Liver (tissue), 9 donors: ENCODE results near the gene DPEP2. TPM values are rescaled to one million over a fixed set of nuclear protein-coding genes. Genes with fewer than 3 reads are reported as not detected.

ENCODE experiments used
- DNase-seq: peaks from one replicate; pipeline ENCODE4 v3.0.0-alpha.2; 2017; ENCODE audit warnings: low spot score
- H3K27ac ChIP-seq, 2 donors: one replicate each; pipeline ENCODE4 v1.7.0; 2013; ENCODE audit warnings: inconsistent platforms in 2 of 2, low read length in 2 of 2, control low read depth in 1 of 2, low read depth in 1 of 2, mild to moderate bottlenecking in 1 of 2
- H3K27me3 ChIP-seq, 4 donors: one replicate each; pipeline versions ENCODE4 v1.6.1 to v1.7.0; 2013; ENCODE audit warnings: low read length in 3 of 4, inconsistent platforms in 1 of 4, mild to moderate bottlenecking in 1 of 4, moderate library complexity in 1 of 4; ENCODE audit not compliant: control insufficient read depth in 4 of 4, insufficient read depth in 4 of 4
- H3K36me3 ChIP-seq, 4 donors: one replicate each; pipeline versions ENCODE4 v1.6.1 to v1.7.0; 2013; ENCODE audit warnings: low read length in 3 of 4, mild to moderate bottlenecking in 3 of 4, low read depth in 1 of 4, moderate library complexity in 1 of 4; ENCODE audit not compliant: control insufficient read depth in 4 of 4, insufficient read depth in 3 of 4
- H3K4me1 ChIP-seq, 4 donors: one replicate each; pipeline versions ENCODE4 v1.6.1 to v1.7.0; 2013; ENCODE audit warnings: low read length in 3 of 4, mild to moderate bottlenecking in 3 of 4, moderate library complexity in 1 of 4; ENCODE audit not compliant: control insufficient read depth in 4 of 4, insufficient read depth in 4 of 4
- H3K4me3 ChIP-seq, 3 donors: one replicate each; pipeline versions ENCODE4 v1.6.1 to v1.7.0; 2013; ENCODE audit warnings: low read length in 3 of 3, control low read depth in 1 of 3, low read depth in 1 of 3, mild to moderate bottlenecking in 1 of 3
- H3K9ac ChIP-seq, 2 donors: one replicate each; pipeline ENCODE4 v1.7.0; 2013; ENCODE audit warnings: low read length in 2 of 2, mild to moderate bottlenecking in 2 of 2, moderate library complexity in 2 of 2, control low read depth in 1 of 2, low read depth in 1 of 2
- H3K9me3 ChIP-seq, 4 donors: one replicate each; pipeline versions ENCODE4 v1.6.1 to v1.7.0; 2013; ENCODE audit warnings: low read length in 3 of 4; ENCODE audit not compliant: control insufficient read depth in 4 of 4
- EGR1 ChIP-seq, 2 donors: IDR thresholded peaks; 2 replicates each; pipeline ENCODE4 v1.6.1; 2016 to 2018; ENCODE audit warnings: antibody characterized with exemption in 2 of 2, low read depth in 2 of 2
- FOXA1 ChIP-seq: IDR thresholded peaks from 2 replicates; pipeline ENCODE4 v1.6.1; 2016; ENCODE audit warnings: antibody characterized with exemption
- FOXA2 ChIP-seq: IDR thresholded peaks from 2 replicates; pipeline ENCODE4 v1.6.1; 2016; ENCODE audit warnings: antibody characterized with exemption
- GABPA ChIP-seq, 2 donors: IDR thresholded peaks in 1 of 2; conservative IDR thresholded peaks in 1 of 2; 2 replicates each; pipeline ENCODE4 v1.6.1; 2016; ENCODE audit warnings: antibody characterized with exemption in 2 of 2, mild to moderate bottlenecking in 1 of 2, moderate library complexity in 1 of 2
- HNF4A ChIP-seq, 2 donors: conservative IDR thresholded peaks; 2 replicates each; pipeline ENCODE4 v1.6.1; 2016; ENCODE audit warnings: antibody characterized with exemption in 2 of 2, mild to moderate bottlenecking in 2 of 2
- HNF4G ChIP-seq: IDR thresholded peaks from 2 replicates; pipeline ENCODE4 v1.6.1; 2016; ENCODE audit warnings: antibody characterized with exemption
- JUND ChIP-seq, 2 donors: IDR thresholded peaks; 2 replicates each; pipeline ENCODE4 v1.6.1; 2016; ENCODE audit warnings: antibody characterized with exemption in 2 of 2
- NR2F2 ChIP-seq: IDR thresholded peaks from 2 replicates; pipeline ENCODE4 v1.6.1; 2016; ENCODE audit warnings: antibody characterized with exemption
- RAD21 ChIP-seq, 2 donors: IDR thresholded peaks; 2 replicates each; pipeline ENCODE4 v1.6.1; 2016; ENCODE audit warnings: antibody characterized with exemption in 2 of 2, mild to moderate bottlenecking in 2 of 2
- REST ChIP-seq: IDR thresholded peaks from 2 replicates; pipeline ENCODE4 v1.6.1; 2016; ENCODE audit warnings: antibody characterized with exemption, mild to moderate bottlenecking
- RXRA ChIP-seq, 2 donors: IDR thresholded peaks; 2 replicates each; pipeline ENCODE4 v1.6.1; 2017 to 2018; ENCODE audit warnings: antibody characterized with exemption in 2 of 2, mild to moderate bottlenecking in 1 of 2
- SP1 ChIP-seq: IDR thresholded peaks from 2 replicates; pipeline ENCODE4 v1.6.1; 2018; ENCODE audit warnings: antibody characterized with exemption, mild to moderate bottlenecking
- TAF1 ChIP-seq: conservative IDR thresholded peaks from 2 replicates; pipeline ENCODE4 v1.6.1; 2016; ENCODE audit warnings: antibody characterized with exemption, mild to moderate bottlenecking
- YY1 ChIP-seq: IDR thresholded peaks from 2 replicates; pipeline ENCODE4 v1.6.1; 2016; ENCODE audit warnings: antibody characterized with exemption, mild to moderate bottlenecking
- ZBTB33 ChIP-seq: IDR thresholded peaks from 2 replicates; pipeline ENCODE4 v1.6.1; 2016; ENCODE audit warnings: antibody characterized with exemption
- WGBS: extraction: QIAGEN DNeasy Blood & Tissue Kit; methylation state at CpG from one replicate; pipeline ENCODE4 v1.1.7; 2013; 5-methylcytosine and 5-hydroxymethylcytosine counted together
- polyA plus RNA-seq, 2 donors: library from polyadenylated mRNA; stranded (reverse) in 1 of 2; unstranded in 1 of 2; fragments of 200-250 nt in 1 of 2; fragments of >200 nt in 1 of 2; fragmentation: Nextera tagmentation in 1 of 2; extraction: Ambion mirVana in 1 of 2; gene quantifications; one replicate each; pipeline versions ENCODE4 v1.2.1 to v1.2.3, GENCODE V29; 2013 to 2015
- total RNA-seq, 2 donors: library from RNA; depleted of rRNA; stranded (reverse); fragments of >200 nt; gene quantifications; one replicate each; pipeline ENCODE4 v1.2.3, GENCODE V29; 2014
- TF ChIP-seq, protein P1 (sequence below): IDR thresholded peaks from 2 replicates; pipeline ENCODE4 v1.6.1; 2016; ENCODE audit warnings: antibody characterized with exemption
- TF ChIP-seq, protein P2 (sequence below): fragments of 150-350 bp; IDR thresholded peaks from 2 replicates; pipeline ENCODE4 v1.5.1; 2017; ENCODE audit warnings: improper control_type of control experiment, low read depth, low read length; ENCODE audit not compliant: missing input control
- TF ChIP-seq, protein P3 (sequence below): IDR thresholded peaks from 2 replicates; pipeline ENCODE4 v1.6.1; 2016; ENCODE audit warnings: antibody characterized with exemption
- donor health status: healthy.
- donor health status: healthy.
- donor health status: healthy.
- donor health status: healthy.
- donor health status: healthy.

DPEP2 gene
- total and polyA plus RNA-seq, 4 donors: 1.4 to 2.4 (median 1.9) TPM

GRCh38 chr16:67959536-67960329 is 39.6 kb downstream of the DPEP2 start:
- Histone ChIP-seq H3K4me3 (no peak overlapping the region), H3K36me3 (peaks cover 0 to 16% (median 4%) of the 10 kb centered on the region in 4 donors), H3K27me3 (no peaks in the 10 kb centered on the region), H3K27ac (peak overlapping the region; percentile 31 to 42), H3K4me1 (peaks cover 11 to 28% (median 18%) of the 10 kb centered on the region in 4 donors), H3K9me3 (no peaks in the 10 kb centered on the region), H3K9ac (no peak overlapping the region)
- DNase-seq: no peak
- TF ChIP-seq JUND (IDR thresholded peaks at IDR 0.05): peak; percentile 53 to 54
- TF ChIP-seq GABPA (IDR thresholded peaks at IDR 0.05 in 1 of 2, conservative IDR thresholded peaks at IDR 0.05 in 1 of 2): no peak
- TF ChIP-seq FOXA2: no peak
- no peak for TF ChIP-seq TAF1
- TF ChIP-seq, protein P1, sequence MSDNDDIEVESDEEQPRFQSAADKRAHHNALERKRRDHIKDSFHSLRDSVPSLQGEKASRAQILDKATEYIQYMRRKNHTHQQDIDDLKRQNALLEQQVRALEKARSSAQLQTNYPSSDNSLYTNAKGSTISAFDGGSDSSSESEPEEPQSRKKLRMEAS: no peak
- TF ChIP-seq YY1: no peak
- TF ChIP-seq, protein P2, sequence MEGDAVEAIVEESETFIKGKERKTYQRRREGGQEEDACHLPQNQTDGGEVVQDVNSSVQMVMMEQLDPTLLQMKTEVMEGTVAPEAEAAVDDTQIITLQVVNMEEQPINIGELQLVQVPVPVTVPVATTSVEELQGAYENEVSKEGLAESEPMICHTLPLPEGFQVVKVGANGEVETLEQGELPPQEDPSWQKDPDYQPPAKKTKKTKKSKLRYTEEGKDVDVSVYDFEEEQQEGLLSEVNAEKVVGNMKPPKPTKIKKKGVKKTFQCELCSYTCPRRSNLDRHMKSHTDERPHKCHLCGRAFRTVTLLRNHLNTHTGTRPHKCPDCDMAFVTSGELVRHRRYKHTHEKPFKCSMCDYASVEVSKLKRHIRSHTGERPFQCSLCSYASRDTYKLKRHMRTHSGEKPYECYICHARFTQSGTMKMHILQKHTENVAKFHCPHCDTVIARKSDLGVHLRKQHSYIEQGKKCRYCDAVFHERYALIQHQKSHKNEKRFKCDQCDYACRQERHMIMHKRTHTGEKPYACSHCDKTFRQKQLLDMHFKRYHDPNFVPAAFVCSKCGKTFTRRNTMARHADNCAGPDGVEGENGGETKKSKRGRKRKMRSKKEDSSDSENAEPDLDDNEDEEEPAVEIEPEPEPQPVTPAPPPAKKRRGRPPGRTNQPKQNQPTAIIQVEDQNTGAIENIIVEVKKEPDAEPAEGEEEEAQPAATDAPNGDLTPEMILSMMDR: no peak
- no peak for TF ChIP-seq EGR1 (IDR thresholded peaks at IDR 0.05; ENCODE audit: low read depth in 2 of 2)
- TF ChIP-seq REST: no peak
- TF ChIP-seq, protein P3, sequence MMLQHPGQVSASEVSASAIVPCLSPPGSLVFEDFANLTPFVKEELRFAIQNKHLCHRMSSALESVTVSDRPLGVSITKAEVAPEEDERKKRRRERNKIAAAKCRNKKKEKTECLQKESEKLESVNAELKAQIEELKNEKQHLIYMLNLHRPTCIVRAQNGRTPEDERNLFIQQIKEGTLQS: no peak
- TF ChIP-seq NR2F2: peak; percentile 83
- no peak for TF ChIP-seq HNF4A (conservative IDR thresholded peaks at IDR 0.05)
- TF ChIP-seq RXRA (IDR thresholded peaks at IDR 0.05): peak; percentile 70 to 73
- no peak for TF ChIP-seq HNF4G
- TF ChIP-seq RAD21 (IDR thresholded peaks at IDR 0.05): peak in 1 of 2 donors; percentile 10
- no peak for TF ChIP-seq ZBTB33
- peak; percentile 36 for TF ChIP-seq SP1
- TF ChIP-seq FOXA1: no peak
- 81% methylated on average over 11 of the region's 11 CpGs for WGBS
